Omental fat pad (tissue), 4 donors: ENCODE results near the gene SCD. TPM values are rescaled to one million over a fixed set of nuclear protein-coding genes. Genes with fewer than 3 reads are reported as not detected.

ENCODE experiments used
- ATAC-seq: fragments of 150-250 bp; one replicate; pipeline ENCODE4 v1.9.1; 2016; ENCODE audit warnings: mild to moderate bottlenecking, moderate library complexity; ENCODE audit not compliant: low FRiP score
- DNase-seq: peaks from one replicate; pipeline ENCODE4 v3.0.0-alpha.2; 2019; ENCODE audit warnings: low spot score
- CTCF ChIP-seq, 3 donors: fragments of 450-650 bp; IDR thresholded peaks; one replicate each; pipeline ENCODE4 v1.5.1; 2016 to 2017; ENCODE audit warnings: antibody characterized with exemption in 3 of 3, mild to moderate bottlenecking in 3 of 3, moderate library complexity in 2 of 3
- total RNA-seq, 4 donors: library from RNA; depleted of rRNA; stranded (reverse); fragments of >200 nt; gene quantifications; one replicate each; pipeline ENCODE4 v1.1.0, GENCODE V29; 2016

Gene SCD
- total RNA-seq, 4 donors from 2014 or later, result 258 to 1,217 (median 417) TPM

DNA sequence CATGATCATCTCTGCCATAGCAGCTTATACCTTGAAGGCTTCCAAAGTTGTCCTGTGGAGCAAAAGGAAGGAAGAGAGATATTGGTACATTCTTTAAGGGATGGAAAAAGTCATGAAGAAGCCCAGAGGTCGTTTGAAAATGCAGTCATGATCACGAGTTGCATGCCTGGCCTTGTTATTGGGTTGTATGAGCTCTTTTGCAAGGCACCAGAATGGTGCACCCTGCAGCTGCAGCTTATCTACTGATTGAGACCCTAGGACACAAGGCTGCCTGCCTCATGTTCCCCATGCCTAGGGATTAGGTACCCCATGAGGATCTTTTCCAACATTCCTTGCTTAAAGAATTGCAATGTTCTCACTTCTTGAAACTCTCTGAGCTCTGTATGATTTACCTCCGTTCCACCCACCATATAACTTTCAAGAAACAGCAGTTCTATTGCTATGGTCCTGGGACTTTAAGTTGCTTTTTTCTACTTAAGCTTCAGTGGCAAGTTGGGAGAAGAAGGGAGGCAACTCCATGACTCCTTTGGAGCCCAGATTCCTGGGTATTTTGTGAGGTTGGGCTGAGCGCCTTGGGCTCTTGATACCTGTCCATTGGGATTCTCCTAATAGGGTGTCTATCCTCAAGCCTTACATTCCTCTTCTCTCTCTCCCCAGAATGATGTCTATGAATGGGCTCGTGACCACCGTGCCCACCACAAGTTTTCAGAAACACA lies 6.9 kb downstream of the SCD start:
- TF ChIP-seq CTCF (IDR thresholded peaks at IDR 0.05), result no peak
- ATAC-seq, result no peak
- DNase-seq, result no peak

GRCh38 chr10:100355086-100355485 lies 8.1 kb downstream of the SCD start:
- DNase-seq (no peak), ATAC-seq (no peak)
- TF ChIP-seq CTCF (IDR thresholded peaks at IDR 0.05), result no peak

- DNase-seq (no peak), ATAC-seq (no peak)
- no peak for TF ChIP-seq CTCF (IDR thresholded peaks at IDR 0.05)
Measured at GRCh38 chr10:100356067-100357017, 9.3 kb downstream of the SCD start.

GRCh38 chr10:100357059-100357858 lies 10.2 kb downstream of the SCD start:
- DNase-seq, result no peak
- no peak for TF ChIP-seq CTCF (IDR thresholded peaks at IDR 0.05)
- ATAC-seq, result no peak

- ATAC-seq (no peak), DNase-seq (no peak)
- no peak for TF ChIP-seq CTCF (IDR thresholded peaks at IDR 0.05)
Measured at GRCh38 chr10:100359030-100359432, 12.0 kb downstream of the SCD start.

DNA sequence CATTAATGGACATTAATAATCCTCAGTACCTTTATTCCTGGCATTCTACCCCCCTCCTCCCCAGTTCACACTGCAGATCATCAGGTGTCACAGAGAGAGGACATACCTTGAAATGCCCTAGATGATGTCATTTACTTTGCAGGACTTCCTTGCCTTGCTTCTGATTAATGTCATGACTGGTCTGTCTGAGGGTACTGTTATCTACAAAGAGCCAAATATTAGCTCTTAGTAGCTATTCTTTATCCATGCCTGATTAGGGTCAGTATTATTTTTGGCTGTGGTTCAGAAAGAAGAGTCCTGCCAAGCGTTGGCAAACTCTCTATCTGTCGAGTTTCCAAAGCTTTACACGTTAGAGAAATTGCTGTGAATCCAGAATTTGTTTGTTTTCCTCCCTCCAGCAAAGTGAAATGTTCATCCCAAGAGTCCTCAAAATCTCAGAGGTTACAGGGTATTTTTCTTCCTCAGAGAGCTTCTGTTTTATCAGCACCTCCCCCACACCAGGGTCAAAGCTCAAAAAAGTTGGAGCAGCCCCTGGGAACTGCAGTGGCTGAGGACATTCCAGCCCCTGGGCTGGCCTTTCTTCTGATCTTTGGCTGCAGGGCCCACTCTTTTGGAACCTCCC lies 12.6 kb downstream of the SCD start:
- ATAC-seq (no peak), DNase-seq (no peak)
- TF ChIP-seq CTCF (IDR thresholded peaks at IDR 0.05), result no peak
